DMS53 treated with DMSO at 0.1 percent for 48 hours (cell line): ENCODE data around the gene CUBN.
"Not testable (repeated sequence)": the region's sequence is repeated elsewhere in the genome, so short reads cannot be mapped to it uniquely, and the experiment has no call there.

Experiments
- DNase-seq: peaks from one replicate; lab custom pipeline; 2025; ENCODE audit not compliant: unreplicated experiment; lab: John Stamatoyannopoulos, UW

CUBN gene

DNA sequence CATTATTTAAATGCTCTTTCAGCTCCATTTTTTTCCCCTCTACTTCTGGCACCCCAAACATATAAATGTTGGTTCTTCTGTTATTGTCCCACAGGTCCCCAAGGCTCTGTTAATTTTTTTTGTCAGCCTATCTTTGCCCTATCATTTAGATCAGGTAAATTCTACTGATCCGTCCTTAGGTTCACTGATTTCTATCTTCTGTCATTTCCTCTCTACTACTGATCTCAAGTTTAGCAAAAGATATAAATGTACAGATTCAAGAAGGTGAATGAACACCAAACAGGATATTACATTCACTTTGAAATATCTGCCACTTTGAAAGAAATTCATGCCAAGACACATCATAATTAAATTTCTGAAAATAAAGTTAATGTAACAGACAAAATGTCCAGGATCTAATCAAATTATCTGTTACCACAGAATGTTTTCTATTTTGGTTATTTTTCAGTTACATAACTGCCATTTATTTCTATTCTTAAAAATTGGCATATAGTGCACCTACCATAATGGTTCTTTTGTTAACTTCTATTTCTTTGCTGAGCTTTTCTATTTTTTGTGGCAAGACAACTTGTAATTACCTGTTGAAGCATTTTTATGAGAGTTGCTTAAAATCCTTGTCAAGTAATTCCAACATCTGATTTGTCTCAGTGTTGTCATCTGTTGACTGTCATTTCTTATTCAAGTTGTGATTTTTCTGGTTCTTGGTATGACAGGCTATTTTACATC lies 12.1 kb upstream of the CUBN start:
- DNase-seq: no peak

DNA sequence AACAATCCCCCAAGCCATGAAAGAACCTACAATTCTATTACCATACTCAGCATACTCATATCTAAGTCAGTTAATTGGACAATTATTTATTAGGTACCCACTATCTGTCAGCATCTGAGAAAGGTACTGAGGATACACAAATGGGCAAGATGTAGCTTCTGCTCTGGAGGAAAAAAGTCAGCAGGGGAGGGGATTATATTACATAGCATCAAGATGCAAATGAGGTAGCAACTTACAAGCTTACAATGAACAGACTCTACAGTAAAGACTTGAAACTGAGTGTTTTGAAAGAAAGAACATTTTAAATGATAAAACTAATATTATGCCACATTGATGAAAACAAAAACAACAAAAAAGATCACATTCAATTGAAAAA lies 10.8 kb upstream of the CUBN start:
- no peak for DNase-seq

DNA sequence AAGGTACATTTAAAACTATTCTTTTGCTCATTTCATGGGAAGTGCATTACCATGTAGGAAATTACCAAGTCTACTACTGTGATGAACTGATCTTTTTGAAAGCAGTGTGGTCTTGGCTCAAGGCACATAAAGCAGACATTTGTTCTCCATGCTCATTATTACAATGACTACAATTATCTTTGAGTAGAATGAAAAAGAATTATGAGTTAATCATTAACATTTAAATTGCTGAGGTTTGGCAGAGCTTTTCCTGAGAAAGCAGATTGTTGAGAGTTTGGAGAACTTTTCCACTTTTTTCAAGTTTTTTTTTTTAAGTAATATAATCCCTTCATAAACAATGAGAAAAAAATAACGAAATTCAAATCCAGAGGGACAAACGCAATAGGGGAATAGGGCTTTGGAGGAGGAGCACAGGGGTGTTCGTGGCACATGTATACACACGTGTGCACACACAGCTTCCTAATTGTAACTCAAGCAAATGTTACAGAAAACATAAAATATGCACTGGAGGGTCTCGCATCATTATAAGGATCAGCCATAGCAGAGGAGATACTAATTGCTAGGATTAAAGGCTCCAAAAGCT lies 8.9 kb upstream of the CUBN start:
- no peak for DNase-seq

DNA sequence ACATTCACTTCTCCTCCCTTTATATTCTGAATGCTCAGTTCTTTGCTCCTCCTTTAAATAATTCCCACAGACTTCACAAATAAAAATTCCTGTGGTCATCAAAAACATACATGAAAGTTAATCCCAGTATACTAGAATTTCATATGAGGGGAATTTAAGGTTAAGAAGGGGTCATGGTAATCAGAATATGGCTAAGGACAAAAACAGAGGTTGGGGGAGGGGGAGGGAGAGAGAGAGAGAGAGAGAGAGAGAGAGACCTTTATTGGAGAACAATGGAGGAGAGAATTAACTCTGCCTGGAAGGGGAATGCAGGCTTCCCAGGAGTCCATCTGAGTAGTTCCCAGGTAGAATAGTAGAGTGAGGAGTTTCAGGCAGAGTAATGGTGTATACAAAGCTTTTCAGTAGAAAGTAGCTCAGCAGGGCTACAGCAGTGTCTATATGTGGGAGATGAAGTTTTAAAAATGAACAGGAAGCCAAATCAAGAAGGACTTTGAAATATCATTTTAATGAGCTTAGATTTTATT lies 5.2 kb upstream of the CUBN start:
- DNase-seq: no peak

DNA sequence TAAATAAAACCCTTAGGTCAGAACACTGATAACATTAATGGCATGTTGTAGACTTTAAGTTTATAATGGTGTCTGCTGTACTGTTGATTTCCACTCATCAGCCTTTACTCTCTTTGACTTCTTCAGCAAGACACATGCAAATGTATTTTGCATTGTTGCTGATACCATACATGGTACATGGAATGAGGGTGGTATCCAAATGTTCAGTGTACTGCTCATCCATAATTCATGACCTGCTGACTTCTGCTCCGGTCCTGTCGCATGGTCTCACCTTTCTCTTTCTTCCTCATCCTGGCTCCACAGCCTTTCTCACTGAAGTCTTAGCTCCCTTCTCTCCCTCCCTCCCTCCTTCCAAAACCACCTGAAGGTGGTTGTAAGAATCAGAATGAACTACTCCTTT lies 4.7 kb upstream of the CUBN start:
- no peak for DNase-seq

DNA sequence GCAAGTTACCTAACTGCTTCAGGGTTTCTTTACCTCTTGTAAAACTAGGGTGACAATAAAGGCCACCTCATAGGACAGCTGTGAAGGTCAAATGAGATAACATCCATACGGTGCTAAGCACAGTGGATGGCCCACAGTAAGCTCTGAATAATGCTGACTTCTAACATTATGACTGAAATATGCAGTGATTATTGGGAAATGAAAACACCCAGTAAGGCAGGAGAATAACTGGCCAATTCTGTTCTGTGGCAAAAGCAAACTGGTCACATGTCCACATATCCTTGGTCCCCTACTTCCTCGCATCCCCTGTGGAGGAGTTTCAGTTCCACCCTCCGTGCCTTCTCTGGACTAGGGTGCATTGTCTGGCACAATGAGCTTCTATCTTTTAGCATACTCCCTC lies 1.4 kb downstream of the CUBN start:
- no peak for DNase-seq

DNA sequence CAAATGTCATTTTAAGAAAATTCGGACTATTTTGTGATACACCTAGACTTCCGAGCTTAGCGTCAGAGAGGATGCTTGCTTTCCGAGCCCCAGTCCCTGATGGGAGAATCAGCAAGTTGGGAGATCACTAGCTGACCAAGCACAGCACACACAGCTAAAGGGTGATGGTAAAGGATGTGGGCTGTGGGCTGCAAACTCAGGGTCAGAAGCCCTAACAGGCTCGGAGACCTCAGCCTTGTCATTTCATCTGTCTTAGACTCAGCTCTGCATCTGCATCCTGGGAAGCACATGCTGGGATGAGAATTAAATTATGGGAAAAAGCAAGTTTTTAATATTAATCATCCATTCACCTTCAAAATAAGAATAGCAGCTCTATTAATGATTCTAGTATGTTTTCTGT lies 3.3 kb downstream of the CUBN start:
- no peak for DNase-seq

DNA sequence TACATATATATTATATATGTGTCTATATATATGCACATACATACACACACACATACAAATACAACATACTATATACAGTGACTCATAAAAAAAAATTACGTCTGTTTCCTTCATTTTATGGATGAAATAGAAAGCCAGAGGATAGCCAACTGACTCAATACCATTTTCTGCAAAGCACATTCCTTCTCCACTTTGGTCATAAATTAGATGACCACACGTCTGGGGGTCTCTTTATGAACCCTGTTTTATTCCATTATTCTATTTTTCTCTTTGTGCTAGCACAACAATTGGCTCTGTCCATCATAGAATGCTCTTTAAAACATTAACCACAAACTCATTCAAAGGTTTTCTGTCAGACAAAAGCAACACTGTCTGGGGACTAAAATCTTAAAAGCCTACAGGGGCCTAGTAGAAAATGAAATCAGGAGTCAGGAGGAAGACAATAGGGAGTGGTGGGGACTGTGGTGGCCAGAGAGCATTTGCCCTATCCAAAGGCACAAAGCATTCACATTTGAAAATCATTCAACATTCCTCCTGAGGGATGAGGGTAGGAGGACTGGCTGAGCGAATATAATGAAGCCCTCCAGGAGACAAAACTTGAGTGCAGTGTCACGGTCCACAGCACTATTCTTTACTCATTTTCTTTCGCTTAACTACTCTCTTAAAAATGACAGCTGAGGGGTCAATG lies 4.3 kb downstream of the CUBN start:
- no peak for DNase-seq

DNA sequence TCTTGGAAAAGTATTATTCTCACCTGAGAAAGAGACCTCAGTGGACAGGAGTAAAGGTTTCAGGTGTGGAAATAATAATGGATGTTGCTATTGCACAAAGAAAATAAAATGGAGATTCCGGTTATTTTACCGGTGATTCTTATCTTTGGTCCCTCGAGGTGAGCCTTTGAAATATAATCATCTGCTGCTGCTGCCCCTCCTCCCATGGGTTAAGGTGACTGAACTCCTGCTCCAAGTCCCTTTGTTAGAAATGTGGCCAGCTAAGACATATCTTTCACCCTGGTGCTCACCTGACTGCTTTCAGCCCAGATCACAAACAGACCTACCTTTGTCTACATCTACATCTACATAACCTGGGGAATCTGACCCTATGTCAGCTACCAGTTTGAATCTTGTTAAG lies 5.7 kb downstream of the CUBN start:
- no peak for DNase-seq

DNA sequence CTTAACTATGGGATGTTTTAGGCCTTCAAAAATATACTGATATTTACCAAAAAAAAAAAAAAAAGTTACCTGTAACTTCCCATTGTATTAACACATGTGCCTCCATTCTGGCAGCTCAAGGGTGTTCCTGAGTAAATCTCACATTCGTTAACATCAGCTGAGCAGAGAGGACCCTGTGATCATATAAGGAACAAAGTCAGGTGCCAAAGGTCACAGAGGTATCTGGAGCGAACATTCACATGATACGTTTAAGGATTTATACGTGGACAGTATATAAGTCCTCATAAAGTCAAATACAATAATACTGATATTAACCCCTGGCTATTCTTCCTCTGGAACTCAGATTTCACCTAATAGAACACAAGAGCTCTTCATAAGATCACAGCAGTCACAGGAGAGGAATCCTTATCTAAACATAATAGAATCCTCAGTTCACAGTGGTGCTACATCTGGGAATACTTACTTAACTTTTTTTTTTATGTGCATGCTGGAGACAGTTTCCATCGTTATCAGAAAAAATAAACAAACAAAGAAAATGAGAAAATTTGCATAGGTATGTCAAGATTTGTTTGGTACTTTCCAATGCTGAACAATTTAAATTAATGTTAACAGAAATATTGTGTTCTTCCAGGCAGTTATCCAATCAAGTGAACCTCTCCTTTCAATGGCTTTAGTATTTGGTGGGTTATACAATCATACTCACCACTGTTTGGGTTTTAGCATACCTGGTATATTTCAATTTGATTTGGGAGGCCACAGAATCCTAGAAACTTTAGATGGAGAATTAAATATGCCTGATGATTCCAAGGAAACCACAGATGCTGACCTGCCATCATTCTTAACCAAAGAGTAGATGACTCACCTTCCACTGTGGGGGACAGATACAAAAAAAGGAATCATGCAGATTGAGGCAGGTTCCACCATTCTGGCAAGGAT lies 6.6 kb downstream of the CUBN start:
- no peak for DNase-seq

DNA sequence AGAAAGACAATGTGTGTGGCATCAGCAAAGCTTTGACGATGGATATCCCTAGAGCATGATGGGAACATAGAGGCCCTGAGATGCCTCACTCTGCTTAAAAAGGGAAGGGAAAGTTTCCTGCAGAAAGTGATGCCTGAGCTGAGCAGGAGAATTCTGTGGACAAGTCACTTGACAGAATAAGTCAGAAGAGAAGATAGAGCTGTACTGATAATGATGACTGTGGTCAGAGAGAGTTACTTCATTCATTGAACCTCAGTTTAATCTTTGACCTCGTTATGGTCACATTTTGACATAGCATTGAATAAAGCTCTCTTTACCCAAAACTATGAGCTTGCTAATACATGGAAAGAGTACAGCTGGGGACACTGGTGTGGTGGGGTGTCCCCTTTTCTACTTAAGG lies 7.6 kb downstream of the CUBN start:
- no peak for DNase-seq

DNA sequence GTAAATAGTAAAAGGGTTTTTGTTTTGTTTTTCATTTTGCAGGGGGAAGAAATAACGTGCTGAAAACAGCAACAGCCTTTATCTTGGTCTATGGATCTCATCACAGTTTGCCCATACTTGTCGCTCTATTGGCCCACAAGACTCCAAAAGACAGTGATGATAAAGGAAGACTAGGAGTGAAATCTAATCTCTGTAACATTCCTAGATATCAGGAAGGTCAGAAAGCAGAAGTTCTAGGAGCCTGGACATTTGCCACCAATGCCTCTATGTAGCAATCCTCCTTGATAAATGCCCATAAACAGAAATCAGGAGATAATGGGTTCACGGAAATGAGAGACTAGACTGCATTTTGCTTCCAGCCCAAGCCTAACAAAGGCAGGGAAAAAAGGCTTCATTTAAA lies 8.9 kb downstream of the CUBN start:
- no peak for DNase-seq

DNA sequence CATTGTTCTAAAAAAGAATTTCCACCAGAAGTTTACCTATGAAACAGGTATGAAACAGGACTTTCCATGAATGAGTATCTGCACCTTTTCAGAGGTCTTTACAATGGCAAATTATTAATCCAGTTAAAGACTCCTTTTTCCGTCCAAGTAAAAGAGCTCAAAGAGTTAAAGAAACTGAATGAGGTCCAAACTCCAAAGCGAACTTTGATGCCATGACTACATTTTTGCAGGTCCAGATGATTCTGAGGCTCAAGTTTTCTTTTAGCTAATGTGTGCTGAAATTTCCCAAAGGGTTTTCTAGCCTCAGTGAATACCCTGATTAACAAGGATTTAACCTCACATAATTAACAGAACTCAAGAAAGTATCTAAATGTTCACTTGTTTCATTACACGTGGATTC lies 9.8 kb downstream of the CUBN start:
- DNase-seq: no peak

DNA sequence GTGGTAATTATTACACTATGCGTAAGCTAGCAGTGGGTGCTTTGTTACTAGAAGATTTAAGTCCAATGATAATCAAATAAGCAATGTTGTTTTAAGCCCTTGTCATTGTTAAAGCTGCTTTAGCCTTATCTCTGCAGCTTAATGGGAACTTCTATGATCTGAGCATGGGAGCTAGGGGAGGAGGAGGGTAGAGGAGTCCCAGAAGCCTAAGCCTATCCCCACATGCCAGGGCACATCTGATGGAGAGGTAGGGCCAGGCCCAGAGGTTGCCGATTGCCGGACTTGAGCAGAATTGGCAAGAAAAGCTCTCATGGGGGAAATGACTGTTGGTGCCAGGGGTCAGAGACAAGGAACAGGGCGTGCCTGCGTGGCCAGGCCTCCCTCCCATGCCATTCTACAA lies 13.4 kb downstream of the CUBN start:
- DNase-seq: no peak

DNA sequence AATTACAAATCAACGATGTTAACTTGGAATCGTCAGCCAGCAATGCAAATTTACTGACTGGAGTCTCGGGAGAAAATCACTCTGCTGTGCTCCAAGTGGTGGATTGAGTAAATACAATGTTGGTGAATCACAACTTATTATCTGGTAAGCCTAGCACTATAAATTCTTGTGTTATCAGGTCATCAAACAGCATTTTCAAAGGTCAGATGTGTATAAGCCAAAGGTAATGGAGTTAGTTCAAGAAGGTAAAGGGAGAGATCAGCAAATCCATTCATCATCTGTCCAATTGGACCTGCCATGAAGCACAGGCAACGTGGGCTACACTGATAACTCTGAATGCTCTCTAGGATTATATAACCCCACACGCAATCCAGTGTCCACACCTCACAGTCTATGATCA lies 13.9 kb downstream of the CUBN start:
- no peak for DNase-seq

DNA sequence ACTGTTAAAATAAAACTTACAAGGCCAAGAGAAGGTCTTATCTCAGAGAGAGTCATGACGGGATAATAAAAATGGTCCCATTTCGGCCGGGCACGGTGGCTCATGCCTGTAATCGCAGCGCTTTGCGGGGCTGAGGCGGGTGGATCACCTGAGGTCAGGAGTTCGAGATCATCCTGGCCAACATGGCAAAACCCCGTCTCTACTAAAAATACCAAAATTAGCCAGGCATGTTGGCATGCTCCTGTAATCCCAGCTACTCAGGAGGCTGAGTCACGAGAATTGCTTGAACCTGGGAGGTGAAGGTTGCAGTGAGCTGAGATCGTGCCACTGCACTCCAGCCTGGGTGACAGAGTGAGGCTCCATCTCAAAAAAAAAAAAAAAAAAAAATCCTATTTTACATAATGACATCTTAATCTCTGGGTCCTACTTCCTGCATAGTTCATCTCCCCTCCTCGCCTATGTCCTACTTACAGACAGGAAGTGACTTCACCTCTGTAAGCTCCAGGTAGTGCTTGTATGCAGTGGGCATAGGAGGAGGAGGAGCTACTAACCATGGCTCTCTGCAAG lies 14.7 kb downstream of the CUBN start:
- not testable (repeated sequence) for DNase-seq

DNA sequence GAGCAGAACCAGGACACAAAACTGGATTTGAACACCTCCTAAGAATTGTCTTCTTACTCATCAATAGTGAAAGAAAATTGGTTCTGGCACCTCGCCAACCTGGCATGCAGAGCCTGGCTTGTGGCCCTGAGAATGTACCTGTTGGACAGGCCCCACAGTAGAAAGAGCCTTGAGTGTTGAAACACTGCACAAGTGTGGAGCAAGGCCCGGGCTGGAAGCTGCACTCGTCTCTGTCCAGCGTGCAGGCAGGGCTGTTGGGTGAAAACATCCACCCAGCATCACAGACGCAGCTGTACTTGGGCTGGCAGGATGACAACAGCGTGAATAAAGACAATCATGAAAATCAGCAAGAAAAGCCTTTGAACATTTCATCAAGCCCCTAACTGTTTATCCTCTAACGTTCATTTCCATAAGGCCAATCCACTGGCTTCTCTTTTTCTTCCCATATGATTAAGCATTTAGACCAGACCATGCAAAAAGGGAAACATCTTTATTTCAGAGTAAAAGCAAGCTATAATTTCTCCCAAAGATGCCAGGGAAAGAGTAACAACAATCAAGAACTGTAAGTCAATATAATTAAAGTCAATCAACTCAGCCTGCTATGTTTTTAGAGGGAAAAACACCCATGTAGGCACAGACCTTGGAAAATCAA lies 15.6 kb downstream of the CUBN start:
- no peak for DNase-seq

DNA sequence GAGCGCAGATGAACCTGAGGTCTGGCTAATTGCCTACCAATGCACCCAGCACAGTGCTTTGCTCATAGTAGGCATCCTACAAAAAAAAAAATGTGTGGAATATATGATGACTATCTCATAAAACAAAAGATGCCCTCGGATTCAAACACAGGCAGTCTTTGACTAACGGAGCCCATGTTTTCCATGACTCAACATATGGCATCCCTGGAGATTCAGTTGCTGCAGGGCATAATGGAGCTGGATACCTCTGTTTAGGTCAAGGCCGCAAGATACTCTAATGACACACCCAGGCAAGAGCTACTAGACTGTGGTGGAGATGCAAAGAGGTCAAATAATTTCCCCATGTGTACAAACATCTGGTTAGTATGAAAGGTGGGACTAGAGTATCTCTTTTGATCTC lies 16.3 kb downstream of the CUBN start:
- no peak for DNase-seq

DNA sequence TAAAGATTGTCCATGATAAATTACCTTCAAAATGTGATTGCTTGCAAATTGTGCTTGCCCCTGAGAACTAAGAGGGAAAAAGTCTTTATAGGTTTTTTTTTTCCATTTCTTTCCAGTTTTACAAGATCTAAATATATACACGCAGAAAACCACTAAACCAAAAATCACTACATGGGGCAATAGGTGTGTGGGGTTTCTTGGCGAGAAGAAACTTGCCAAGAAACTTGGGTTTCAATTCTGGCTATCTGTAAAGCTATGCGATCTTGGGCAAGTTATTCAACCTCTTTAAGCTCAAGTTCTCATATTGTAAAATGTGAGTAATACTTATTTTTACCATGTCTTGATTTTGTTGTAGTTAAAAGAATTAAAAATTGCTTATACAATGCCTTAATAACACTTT lies 17.0 kb downstream of the CUBN start:
- DNase-seq: no peak

DNA sequence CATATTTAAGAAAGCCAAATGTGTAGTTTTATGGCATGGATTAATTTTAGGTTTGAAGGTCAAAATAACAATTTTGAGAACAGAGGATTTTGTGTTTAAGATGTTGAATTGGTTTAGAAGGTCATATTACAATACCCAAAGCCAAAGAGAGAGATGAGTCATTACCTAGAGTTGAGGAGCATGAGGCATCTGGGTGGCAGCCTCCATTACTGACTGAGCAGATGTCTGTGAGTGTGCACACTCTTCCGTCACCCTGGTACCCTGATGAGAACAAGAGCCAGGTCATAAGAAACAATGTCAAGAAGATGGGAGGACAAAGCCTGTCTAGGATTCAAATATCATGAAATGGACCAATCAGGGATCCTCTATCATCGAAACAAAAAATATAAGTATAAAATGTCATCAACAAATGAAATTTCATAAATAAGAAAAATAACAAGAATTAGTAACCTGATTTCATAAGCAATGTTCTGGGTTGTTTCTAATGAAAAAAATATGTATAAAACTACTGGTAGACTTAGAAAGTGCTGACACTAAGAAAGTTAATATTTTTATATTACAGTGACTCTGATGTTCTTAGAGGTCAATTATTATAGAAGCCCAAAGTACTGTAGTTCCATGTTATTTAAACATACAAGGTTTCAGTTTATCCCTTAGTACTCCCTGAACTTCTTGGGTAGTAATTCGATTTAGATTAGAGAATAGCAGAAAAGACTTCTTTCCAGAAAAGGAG lies 20.0 kb downstream of the CUBN start:
- peak; percentile 71 for DNase-seq
